Breast epithelium (tissue), 4 donors: ENCODE data around the gene LBX1. TPM values are rescaled to one million over a fixed set of nuclear protein-coding genes. Genes with fewer than 3 reads are reported as not detected.
A peak's percentile ranks its signal among the peaks of the same experiment; 100 is the strongest.

ENCODE experiments used
- DNase-seq, 2 donors: peaks; one replicate each; pipeline ENCODE4 v3.0.0-alpha.2; 2019; ENCODE audit warnings: low spot score in 2 of 2
- H3K27ac ChIP-seq, 2 donors: fragments of 200-600 bp; sonication (generic) in 1 of 2; one replicate each; pipeline ENCODE4 v1.5.1; 2016 to 2019; ENCODE audit warnings: mild to moderate bottlenecking in 1 of 2
- H3K27me3 ChIP-seq, 2 donors: fragments of 200-600 bp; sonication (generic) in 1 of 2; one replicate each; pipeline versions ENCODE4 v1.5.1 to v1.6.0; 2017 to 2019; ENCODE audit warnings: control low read depth in 1 of 2, mild to moderate bottlenecking in 1 of 2
- H3K36me3 ChIP-seq: fragments of 200-600 bp; one replicate; pipeline ENCODE4 v1.5.1; 2019
- H3K4me1 ChIP-seq, 2 donors: fragments of 200-600 bp; sonication (generic); one replicate each; pipeline ENCODE4 v1.5.1; 2016 to 2019; ENCODE audit warnings: control low read depth in 1 of 2
- H3K4me3 ChIP-seq, 3 donors: fragments of 200-600 bp; sonication (generic); 1 replicate in 2 of 3; 2 replicates in 1 of 3; pipeline ENCODE4 v1.5.1; 2016 to 2019; ENCODE audit warnings: mild to moderate bottlenecking in 3 of 3, moderate library complexity in 2 of 3
- H3K9me3 ChIP-seq, 2 donors: fragments of 200-600 bp; sonication (generic) in 1 of 2; one replicate each; pipeline ENCODE4 v1.5.1; 2016 to 2019; ENCODE audit warnings: control low read depth in 1 of 2
- POLR2A ChIP-seq: fragments of 450-650 bp; IDR thresholded peaks from one replicate; pipeline ENCODE4 v1.6.1; 2016; ENCODE audit warnings: antibody characterized with exemption, mild to moderate bottlenecking, moderate library complexity
- POLR2AphosphoS5 ChIP-seq, 3 donors: sonication (generic); formaldehyde crosslinking; IDR thresholded peaks; one replicate each; pipeline ENCODE4 v1.6.1; 2017; ENCODE audit warnings: antibody characterized with exemption in 3 of 3
- intact Hi-C: fragments of 100-400 bp; cut with DNase I; formaldehyde crosslinking; loops from one replicate; pipeline ENCODE4 v1.15.1; 2023; ENCODE audit warnings: low total_unique reads
- total RNA-seq, 3 donors: library from RNA; depleted of rRNA; stranded (reverse); fragments of >200 nt; gene quantifications; one replicate each; pipeline ENCODE4 v1.1.0, GENCODE V29; 2016
- TF ChIP-seq, protein P1 (sequence below), 3 donors: fragments of 450-650 bp; IDR thresholded peaks; one replicate each; pipeline ENCODE4 v1.5.1; 2016 to 2017; ENCODE audit warnings: antibody characterized with exemption in 3 of 3, mild to moderate bottlenecking in 3 of 3, moderate library complexity in 3 of 3

The LBX1 gene
- total RNA-seq, 3 donors from 2014 or later = not detected

GRCh38 chr10:101228153-101228965 lies 904 bp downstream of the LBX1 start:
- no peak for DNase-seq
- Histone ChIP-seq H3K4me1 (peaks cover 14 to 38% of the 10 kb centered on the region in 2 donors), H3K9me3 (no peaks in the 10 kb centered on the region), H3K27me3 (peaks cover 21 to 100% of the 10 kb centered on the region in 2 donors), H3K27ac (no peak overlapping the region), H3K36me3 (no peaks in the 10 kb centered on the region), H3K4me3 (peak overlapping the region in 2 of 3 donors; percentile 23 to 61)
- TF ChIP-seq, protein P1, sequence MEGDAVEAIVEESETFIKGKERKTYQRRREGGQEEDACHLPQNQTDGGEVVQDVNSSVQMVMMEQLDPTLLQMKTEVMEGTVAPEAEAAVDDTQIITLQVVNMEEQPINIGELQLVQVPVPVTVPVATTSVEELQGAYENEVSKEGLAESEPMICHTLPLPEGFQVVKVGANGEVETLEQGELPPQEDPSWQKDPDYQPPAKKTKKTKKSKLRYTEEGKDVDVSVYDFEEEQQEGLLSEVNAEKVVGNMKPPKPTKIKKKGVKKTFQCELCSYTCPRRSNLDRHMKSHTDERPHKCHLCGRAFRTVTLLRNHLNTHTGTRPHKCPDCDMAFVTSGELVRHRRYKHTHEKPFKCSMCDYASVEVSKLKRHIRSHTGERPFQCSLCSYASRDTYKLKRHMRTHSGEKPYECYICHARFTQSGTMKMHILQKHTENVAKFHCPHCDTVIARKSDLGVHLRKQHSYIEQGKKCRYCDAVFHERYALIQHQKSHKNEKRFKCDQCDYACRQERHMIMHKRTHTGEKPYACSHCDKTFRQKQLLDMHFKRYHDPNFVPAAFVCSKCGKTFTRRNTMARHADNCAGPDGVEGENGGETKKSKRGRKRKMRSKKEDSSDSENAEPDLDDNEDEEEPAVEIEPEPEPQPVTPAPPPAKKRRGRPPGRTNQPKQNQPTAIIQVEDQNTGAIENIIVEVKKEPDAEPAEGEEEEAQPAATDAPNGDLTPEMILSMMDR (IDR thresholded peaks at IDR 0.05) = no peak
- no peak for TF ChIP-seq POLR2A
- no peak for TF ChIP-seq POLR2AphosphoS5 (IDR thresholded peaks at IDR 0.05)
- intact Hi-C loops = no loop called here

- TF ChIP-seq POLR2AphosphoS5 (IDR thresholded peaks at IDR 0.05) = no peak
- no peak for TF ChIP-seq POLR2A
- TF ChIP-seq, protein P1 (IDR thresholded peaks at IDR 0.05) = no peak
- Histone ChIP-seq H3K4me1 (peaks cover 14 to 38% of the 10 kb centered on the region in 2 donors), H3K4me3 (peak overlapping the region; percentile 16 to 47 (median 26)), H3K9me3 (no peaks in the 10 kb centered on the region), H3K36me3 (no peaks in the 10 kb centered on the region), H3K27ac (no peak overlapping the region), H3K27me3 (peaks cover 21 to 100% of the 10 kb centered on the region in 2 donors)
- no peak for DNase-seq
- intact Hi-C loops = no loop called here
Observed at GRCh38 chr10:101227429-101228152, 1.7 kb downstream of the LBX1 start.

DNA sequence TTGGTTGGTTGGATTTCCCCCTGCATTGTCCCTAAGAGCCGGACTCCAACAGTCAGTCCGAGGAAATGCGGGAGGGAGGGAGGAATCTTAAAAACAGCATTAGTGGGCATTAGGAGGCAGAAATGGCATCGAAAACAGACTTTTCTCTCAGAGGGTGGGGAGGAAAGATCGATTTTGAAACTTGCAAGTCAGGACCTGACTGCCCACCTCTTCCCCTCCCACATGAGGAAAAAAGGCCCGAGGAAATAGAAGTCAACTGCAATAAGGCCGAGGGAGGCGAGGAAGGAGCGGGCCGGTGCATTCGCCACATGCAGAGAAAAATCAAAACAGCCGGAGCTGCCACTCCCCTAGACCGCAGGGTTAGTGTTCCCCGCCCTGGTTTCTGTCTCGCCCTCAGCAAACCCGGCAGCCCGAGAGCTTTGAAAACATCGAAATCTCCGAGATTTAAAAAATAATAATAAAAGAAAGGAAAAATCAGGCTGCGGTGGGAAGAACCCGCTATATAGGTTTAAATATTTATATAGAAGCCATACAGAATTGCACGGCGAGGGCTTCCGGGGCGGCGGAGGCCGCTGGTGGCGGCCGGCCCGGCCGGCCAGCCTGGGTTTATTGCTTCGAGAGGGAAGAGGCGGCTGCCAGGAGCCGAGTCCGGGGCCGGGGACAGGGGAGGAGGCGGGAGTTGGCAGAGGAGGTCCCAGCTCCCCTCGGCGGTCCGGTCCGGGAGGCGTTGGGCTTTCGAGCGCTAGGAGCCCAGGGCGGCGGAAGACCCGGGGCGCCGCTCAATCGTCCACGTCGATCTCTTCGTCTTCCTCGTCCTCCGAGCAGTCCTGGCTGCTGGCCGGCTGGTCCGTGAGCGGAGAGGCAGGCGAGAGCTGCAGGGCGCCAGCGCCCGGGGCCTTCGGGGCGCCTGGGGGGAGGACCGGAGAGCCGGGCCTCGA lies 2.5 kb downstream of the LBX1 start:
- Histone ChIP-seq H3K27me3 (peaks cover 21 to 100% of the 10 kb centered on the region in 2 donors), H3K36me3 (no peaks in the 10 kb centered on the region), H3K4me3 (peak overlapping the region; percentile 16 to 47 (median 26)), H3K9me3 (no peaks in the 10 kb centered on the region), H3K27ac (no peak overlapping the region), H3K4me1 (peaks cover 14 to 38% of the 10 kb centered on the region in 2 donors)
- intact Hi-C loops = no loop called here
- no peak for DNase-seq
- TF ChIP-seq POLR2A = no peak
- TF ChIP-seq, protein P1 (IDR thresholded peaks at IDR 0.05) = no peak
- no peak for TF ChIP-seq POLR2AphosphoS5 (IDR thresholded peaks at IDR 0.05)

DNA sequence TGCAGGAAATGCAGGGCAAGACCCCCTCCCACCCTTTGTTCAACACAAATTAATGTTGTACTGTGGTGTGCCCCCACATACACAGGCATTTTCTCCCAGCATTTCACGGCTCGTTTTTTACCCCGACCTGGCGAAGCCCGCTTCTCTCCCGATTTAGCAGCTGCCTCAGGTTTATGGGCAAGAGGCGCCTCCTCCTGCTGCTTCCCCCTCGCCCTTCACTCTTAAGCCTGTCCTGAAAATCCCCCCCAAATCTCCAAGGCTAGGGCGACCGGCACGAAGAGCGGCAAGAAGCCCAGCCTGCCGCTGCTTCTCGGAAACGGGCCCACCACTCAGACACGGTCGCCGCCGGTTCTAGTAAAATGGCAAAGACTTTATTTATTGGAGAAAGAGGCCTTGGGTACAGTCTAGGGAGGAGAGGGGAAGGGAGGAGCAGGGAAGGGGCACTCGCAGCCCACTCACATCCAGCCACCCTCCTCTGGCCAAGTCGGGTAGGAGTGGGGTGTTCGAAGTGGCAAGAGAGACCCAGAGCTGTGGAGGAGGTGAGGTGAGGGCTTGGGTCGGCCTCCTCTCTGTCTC lies 3.3 kb downstream of the LBX1 start:
- TF ChIP-seq POLR2A = no peak
- TF ChIP-seq, protein P1 (IDR thresholded peaks at IDR 0.05) = no peak
- TF ChIP-seq POLR2AphosphoS5 (IDR thresholded peaks at IDR 0.05) = no peak
- peaks cover 14 to 38% of the 10 kb centered on the region in 2 donors for H3K4me1 ChIP-seq
- intact Hi-C loops = no loop called here
- no peaks in the 10 kb centered on the region for H3K9me3 ChIP-seq
- H3K27ac ChIP-seq = no peak overlapping the region
- DNase-seq = no peak
- H3K4me3 ChIP-seq = peak overlapping the region in 2 of 3 donors; percentile 22 to 56
- H3K27me3 ChIP-seq = peaks cover 21 to 100% of the 10 kb centered on the region in 2 donors
- no peaks in the 10 kb centered on the region for H3K36me3 ChIP-seq
